ENCODE results near the gene FSHR.

GRCh38 chr2:49152824-49153223, 1.5 kb downstream of the FSHR start:
- TF ChIP-seq CTCF (IDR thresholded peaks at IDR 0.05; ENCODE audit: insufficient read depth, low read depth, low read length), result no peak
- no peak for TF ChIP-seq EZH2 (IDR thresholded peaks at IDR 0.05; ENCODE audit: insufficient read depth, low read length)
